GM19468 (cell line): ENCODE measurements around the gene TBX4.
"Not testable (repeated sequence)": the region's sequence is repeated elsewhere in the genome, so short reads cannot be mapped to it uniquely, and the experiment has no call there.

ENCODE experiments used
- ATAC-seq: cut with Tn5 transposase; IDR thresholded peaks from one replicate; pipeline ENCODE4 v1.9.1; 2021; ENCODE audit warnings: mild to moderate bottlenecking, moderate library complexity, moderate number of reproducible peaks; ENCODE audit not compliant: unreplicated experiment; ENCODE audit errors: extremely low read depth

TBX4 gene

DNA sequence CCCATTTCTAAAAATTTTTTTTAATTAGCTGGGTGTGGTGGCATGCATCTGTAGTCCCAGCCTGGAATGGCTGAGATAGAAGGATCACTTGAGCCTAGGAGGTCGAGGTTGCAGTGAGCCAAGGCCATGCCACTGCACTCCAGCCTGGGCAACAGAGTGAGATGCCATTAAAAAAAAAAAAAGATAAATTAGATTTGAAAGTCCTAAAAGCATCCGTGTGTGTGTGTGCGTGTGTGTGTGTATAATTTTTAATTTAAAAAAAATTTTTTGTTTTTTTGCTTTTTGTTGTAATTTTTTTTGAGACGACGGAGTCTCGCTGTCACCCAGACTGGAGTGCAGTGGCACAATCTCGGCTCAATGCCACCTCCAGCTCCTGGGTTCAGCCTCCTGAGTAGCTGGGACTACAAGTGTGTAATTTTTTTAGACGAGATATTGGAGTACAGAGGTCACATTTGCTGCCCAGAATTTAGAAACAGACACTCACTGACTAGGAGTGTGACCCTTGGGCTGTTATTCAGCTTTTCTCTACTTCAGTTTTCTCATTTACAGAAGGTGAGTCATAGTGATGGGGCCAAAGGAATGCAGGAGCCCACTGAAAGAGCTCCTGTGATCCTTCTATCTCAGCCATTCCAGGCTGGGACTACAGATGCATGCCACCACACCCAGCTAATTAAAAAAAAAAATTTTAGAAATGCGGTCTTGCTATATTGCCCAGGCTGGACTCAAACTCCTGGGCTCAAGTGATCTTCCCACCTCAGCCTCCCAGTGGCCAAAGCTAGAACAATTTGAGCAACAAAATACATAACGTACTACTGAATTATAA is 25.5 kb upstream of the TBX4 start:
- no peak for ATAC-seq

DNA sequence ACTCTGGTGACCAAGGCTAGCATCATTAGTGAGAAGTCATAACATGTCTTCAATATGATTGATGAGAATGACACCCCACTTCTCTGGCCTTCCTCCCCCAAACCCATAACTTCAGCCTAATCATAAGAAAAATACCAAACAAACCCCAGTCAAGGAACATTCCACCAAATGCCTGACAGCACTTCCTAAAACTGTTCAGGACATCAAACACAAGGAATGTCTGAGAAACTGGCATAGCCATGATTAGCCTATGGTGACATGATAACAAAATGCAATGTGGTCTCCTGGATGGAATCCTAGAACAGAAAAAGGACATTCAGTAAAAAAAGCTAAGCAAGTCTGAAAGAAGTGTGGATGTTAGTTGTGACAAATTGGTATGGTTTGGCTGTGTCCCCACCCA is 24.7 kb upstream of the TBX4 start:
- ATAC-seq = no peak

DNA sequence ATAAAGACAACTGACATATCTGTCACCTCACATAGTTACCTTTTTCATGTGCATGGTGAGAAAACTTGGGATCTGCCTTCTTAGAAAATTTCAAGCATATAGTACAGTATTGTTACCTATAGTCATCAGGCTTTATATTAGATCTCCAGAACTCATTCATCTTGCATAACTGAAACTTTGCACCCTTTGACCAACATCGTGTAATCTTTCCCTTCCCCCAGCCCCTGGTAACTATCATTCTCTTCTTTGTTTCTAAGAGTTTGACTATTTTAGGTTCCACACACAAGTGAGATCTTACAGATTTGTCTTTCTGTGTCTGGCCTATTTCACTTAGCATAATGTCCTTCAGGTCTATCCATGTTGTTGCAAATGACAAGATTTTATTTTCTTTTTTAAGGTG is 22.9 kb upstream of the TBX4 start:
- no peak for ATAC-seq

DNA sequence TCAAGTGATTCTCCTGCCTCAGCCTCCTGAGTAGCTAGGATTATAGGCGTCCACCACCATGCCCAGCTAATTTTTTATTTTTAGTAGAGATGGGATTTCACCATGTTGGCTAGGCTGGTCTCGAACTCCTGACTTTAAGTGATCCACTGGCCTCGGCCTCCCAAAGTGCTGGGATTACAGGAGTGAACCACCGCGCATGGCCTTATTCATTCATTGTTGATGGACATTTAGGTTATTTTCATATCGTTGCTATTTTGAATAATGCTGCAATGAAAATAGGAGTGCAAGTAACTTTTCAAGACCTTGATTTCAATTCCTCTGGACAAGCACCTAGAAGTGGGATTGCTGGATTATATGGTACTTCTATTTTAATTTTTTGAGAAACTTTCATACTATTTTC is 22.4 kb upstream of the TBX4 start:
- not testable (repeated sequence) for ATAC-seq

DNA sequence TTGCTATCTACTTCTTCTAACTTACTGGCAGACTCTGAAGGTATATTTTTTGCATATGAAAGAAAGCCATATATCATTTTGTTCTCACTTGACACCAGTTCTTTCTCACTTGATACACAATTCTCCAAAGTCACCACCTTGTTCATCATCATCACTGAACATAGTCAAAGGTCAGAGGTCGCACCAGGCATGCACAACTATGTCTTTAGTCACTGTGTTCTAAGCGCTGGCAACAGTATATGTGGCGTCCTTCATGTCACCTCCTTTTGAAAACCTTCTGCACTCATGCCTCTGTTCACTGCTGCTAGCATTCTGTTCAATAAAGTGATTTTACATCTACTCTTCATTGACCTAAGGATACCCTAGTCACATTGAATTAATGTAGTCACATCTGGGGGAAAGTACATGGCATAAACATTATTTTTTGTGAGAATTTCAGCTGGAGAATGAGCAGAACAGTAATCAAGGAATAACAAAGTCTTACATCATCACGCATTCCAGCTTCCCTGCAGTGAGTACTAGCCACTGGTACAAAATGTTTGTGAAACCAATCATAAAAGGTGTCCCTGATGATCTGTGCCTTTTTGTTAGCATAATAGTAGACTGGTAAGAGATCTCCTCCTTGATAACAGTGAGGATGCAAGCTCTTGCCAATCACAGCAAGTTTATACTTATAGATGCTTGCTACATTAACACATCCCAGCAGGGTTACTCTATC is 20.5 kb upstream of the TBX4 start:
- no peak for ATAC-seq

DNA sequence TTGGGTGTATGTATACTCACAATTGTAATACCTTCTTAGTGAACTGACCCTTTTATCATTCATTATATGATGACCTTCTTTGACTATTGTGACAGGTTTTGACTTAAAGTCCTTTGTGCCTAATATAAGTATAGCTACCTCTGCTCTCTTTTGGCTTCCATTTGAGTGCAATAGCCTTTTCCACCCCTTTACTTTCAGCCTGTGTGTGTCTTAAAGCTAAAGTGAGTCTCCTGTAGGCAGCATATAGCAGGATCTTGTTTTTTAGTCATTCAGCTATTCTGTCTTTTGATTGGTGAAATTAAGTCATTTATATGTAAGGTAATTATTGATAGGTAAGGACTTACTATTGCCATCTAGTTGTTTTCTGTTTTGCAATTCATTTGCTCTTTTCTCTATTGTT is 15.9 kb upstream of the TBX4 start:
- ATAC-seq = no peak

DNA sequence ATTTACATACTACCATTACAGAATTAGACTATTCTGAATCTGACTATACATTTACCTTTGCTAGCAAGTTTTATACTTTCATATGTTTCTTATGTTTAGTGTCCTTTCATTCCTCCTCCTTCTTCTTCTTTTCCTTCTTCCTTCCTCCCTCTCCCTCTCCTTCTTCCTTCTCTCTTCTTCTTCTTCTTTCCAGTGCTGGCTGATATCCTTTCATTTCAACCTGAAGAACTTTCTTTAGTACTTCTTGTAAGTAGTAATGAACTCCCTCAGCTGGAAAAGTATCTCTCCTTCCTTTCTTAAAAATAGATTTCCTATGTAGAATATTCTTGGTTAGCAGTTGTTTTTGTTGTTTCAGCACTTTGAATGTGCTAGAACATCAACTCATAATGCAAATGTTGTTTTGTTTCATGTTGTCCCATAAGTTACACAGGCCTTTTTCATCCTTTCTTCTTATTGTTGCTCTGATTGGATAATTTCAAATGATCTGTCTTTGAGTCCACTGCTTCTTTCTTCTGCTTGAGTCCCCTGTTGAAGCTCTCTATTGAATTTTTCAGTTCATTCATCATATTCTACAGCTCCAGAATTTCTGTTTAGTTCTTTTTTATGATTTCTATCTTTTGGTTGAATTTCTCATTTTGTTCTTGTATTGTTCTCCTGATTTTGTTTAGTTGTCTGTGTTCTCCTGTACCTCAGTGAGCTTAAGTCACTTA is 15.1 kb upstream of the TBX4 start:
- ATAC-seq = no peak

DNA sequence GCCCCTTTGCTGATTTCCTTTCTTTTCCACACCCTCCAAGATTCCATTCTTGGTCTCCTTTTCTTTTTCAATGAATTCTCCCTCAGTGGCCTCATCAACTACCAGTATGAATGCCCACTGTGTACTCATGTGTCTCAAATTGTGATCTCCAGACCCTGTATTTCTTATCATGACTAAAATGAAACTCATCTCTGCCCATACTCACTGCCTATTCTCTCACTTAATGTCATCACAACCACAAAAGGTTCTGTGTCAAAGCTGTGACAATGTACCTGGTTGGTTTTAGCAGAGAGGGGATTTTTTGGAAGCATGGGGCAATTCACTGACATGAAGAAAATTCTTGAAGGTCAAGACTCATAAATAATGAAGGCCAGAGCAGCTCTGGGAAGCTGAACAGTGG is 11.5 kb upstream of the TBX4 start:
- ATAC-seq = no peak

DNA sequence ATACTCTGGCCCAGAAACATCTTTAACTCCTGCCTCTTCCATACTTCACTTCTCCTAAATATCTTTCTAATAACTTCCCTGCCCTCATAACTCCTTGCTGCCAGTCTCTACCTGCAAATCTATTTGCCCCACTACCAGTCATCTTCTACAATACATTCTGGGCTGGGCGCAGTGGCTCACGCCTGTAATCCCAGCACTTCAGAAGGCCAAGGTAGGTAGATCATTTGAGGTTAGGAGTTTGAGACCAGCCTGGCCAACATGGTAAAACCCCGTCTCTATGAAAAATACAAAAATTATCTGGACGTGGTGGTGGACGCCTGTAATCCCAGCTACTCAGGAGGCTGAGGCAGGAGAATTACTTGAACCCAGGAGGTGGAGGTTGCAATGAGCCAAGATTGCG is 10.7 kb upstream of the TBX4 start:
- ATAC-seq = not testable (repeated sequence)

DNA sequence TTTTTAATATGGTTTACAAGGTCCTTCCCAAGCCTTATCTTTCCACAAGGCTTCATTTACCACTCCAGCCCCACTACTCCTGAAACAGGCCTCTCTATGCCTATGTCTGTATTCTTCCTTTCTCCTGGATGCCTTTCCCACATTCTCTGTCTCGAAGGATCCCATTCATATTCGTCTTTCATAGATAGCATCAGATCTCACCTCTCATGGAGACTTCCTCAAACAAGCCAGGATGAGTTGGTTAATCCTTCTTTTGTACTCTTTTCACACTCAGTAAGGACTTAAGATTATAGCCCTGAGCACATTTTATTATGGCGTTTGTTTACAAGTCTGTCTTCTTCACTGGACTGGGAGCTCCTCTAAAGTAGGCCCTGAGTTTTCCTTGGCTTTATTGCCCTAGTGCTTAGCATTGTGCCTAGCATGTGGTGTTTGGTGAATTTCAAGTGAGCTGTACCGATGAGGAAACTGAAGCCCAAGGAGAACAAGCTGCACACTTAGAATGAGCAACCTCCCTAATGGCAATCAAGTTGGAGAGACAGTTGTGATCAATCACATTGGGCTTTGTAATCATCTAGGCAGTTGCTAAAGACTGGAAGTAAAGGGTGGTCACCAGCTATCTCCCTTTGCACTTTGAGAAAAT is 10.0 kb upstream of the TBX4 start:
- no peak for ATAC-seq

DNA sequence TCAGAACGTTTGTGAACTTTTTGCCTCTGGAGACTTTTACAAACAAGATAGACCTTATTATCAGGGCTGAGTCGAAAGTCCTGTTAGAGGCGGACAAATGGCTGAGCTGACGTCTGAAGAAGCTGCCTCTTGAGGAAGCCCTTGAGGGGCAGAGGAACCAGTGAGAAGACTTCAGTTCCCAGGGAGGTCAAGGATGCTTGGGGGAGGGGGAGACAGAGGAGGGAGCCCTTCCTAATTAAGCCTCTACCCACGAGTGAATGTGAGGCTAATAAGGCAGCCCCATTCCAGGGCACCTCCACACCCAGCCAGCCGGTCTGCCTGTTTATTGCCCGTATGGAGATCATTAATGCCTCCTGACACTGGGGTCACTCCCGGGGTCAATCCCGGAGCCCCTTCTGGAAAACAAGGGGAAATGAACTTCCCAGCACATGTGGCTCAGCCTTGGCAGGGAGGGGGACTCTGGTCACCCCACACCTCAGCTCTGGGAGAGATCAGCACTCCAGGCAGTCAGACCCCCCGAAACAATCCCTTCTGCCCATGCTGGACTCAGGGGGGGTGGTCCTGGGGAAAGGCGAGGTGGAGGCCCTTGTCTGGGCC is 9.2 kb upstream of the TBX4 start:
- no peak for ATAC-seq

DNA sequence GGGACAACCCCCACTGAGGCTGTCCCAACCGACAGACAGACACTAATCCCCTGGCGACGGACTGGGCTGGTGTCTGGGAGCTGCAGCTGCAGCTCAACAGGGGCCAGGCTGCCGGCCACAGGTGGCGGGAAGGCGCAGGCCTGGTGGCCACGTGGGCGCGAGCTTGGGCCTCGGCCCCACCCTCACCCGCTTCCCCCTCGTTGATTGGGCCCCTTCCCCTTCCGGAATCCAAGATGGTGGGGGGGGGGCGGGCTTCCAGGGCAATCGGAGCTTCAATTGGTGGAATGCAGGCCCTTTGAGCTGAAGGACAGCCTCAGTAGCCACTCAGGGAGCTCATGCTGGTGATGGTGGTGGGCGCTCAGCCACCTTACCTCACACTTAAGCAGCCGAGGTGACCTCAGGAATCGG is 8.7 kb upstream of the TBX4 start:
- no peak for ATAC-seq

DNA sequence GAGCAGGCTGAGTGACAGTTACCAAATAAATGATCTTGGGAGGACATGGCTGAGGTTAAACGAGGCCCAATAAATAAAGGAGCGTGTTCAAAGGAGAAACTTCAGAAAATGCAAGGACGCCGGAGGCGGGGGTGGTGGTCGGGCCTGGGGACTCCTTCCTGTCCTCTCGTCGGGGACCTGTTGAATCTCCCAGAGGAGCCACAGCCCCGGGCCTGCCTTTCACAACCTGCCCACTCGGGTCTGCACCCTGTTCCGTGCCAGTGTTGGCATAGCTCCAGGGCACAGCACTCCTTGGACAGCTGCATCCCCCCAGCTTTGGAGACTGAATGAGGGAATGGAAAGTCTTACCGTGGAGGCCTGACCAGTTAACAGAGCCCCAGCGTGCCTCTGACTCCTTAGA is 8.1 kb upstream of the TBX4 start:
- no peak for ATAC-seq

DNA sequence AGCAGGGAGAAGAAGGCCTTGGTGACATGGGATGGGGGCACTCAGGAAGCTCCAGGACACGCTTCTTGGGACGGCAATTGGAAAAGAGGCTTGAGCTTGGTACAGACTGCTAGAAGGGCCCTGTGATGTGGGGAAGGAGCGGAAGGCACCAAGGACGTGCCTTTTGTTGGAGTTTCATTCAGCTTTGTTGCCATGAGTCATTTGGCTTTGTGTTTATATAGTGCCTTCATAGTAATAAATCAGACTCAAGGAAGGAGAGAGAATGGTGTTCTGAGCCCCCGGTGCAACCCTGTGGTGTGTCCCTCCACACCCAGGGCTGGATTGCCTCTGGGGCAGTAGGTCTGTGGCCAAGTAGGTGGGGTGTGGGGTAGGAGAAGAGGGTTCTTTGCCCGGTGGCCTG is 7.4 kb upstream of the TBX4 start:
- ATAC-seq = no peak

DNA sequence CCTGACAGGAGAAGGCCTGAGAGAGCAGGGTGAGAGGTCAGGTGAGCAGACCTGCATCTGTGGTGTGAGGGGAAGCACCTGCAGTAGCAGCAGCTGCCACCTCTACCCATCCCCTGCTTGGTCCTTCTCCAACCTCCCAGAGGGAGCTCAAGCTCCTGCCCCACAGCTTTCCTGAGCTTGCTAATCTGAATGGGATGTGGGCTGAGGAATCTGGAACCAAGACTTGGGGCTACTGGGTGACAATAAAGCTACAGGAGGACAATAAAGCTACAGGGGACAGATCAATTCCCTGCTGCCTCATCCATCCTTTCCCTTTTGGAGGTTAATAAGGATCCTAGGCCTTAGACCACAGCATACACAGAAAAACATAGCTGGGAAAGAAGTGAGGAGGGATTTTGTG is 4.9 kb upstream of the TBX4 start:
- no peak for ATAC-seq

DNA sequence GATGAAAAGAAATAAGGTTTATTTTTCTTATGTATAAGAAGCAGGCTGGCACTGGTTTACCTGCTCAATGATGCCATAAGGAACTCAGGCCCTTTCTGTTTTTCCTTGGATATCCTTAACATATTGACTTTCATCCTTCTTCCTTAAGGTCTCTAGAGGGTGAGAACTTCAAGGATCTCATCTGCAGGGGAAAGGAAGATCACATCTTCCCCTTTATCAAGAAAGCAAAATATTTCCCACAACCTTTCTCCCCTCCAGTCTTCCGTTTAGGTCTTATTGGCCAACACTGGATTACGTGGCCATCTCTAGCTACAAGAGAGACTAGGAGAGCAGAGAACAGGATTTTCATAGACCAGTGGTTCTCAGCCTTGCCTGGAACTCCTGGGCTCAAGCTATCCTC is 4.2 kb upstream of the TBX4 start:
- no peak for ATAC-seq

DNA sequence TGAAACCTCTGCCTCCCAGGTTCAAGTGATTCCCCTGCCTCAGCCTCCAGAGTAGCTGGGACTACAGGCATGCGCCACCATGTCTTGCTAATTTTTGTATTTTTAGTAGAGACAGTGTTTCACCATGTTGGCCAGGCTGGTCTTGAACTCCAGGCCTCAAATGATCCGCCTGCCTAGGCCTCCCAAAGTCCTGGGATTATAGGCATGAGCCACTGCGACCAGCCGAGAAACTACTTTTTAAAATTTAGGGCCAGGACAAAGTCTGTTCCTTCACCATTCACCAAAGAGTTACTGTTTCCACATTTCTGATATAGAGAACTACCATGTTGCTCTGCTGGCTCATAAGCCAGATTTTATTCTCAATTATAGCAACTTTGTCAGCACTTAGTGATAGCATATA is 3.1 kb upstream of the TBX4 start:
- not testable (repeated sequence) for ATAC-seq

DNA sequence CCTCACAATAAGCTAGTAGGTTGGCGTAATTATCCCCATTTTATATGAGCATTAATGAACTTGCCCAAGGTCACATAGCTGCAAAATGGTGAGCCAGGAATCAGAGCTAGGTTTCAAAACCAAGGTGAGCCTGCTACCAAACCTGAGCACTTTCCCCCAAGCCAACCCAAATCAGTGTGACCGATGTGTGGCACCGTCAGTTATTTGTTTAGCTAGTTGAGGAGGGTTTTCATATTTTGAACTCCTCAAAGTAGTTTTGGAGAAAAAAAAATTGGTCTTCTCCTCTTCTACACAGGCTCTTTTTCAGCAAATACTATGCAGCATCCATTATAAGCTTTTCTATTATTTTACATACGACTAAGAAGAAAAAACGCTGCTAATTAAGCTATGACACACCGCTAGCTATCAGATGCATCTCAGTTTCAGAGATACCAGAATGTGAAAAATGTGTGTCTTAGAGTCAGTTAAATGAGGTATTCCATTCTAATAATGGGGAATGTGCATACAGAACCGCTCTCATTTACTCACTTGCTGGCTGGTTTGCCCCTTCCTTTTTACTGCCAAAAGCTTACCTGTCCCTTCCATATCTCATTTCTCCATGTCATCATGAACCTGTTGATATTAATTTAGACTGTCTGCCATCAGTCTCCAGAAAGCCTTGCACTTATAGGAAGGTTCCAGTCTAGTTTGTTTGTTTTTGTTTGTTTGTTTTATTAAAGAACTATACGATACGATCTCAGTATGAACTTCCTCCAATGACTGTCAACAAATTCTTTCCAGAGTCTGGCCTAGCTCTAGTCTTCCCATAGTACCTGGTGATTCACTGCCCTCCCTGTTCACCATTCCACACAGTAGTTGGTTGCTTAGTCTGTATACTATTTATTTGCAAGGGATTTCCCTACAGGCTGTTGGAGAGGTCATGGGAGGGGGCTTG is 2.2 kb upstream of the TBX4 start:
- ATAC-seq = no peak
